CD14-positive monocyte (primary cell): ENCODE data around the gene TM4SF18. TPM values are rescaled to one million over a fixed set of nuclear protein-coding genes. Genes with fewer than 3 reads are reported as not detected.

ENCODE experiments used
- DNase-seq, 3 donors: peaks; one replicate each; pipeline ENCODE4 v3.0.0-alpha.2; 2011 to 2022
- H2AFZ ChIP-seq: 2 replicates; pipeline ENCODE4 v1.6.0; 2012; ENCODE audit warnings: mild to moderate bottlenecking, low read depth, low read length, inconsistent platforms; ENCODE audit not compliant: insufficient read depth, poor library complexity, severe bottlenecking
- H3K27ac ChIP-seq, 2 donors: 1 replicate in 1 of 2; 2 replicates in 1 of 2; pipeline ENCODE4 v1.5.1; 2012 to 2013; ENCODE audit warnings: low read length in 2 of 2, control low read depth in 1 of 2, inconsistent platforms in 1 of 2, low read depth in 1 of 2, mild to moderate bottlenecking in 1 of 2
- H3K27me3 ChIP-seq, 2 donors: one replicate each; pipeline versions ENCODE4 v1.6.0 to v1.6.1; 2011 to 2013; ENCODE audit warnings: low read length in 2 of 2; ENCODE audit not compliant: control insufficient read depth in 2 of 2, insufficient read depth in 2 of 2
- H3K36me3 ChIP-seq, 2 donors: replicated peaks in 1 of 2; 1 replicate in 1 of 2; 2 replicates in 1 of 2; pipeline versions ENCODE4 v1.5.1 to v1.6.1; 2012 to 2013; ENCODE audit warnings: low read length in 2 of 2, control low read depth in 1 of 2, inconsistent platforms in 1 of 2, mild to moderate bottlenecking in 1 of 2; ENCODE audit not compliant: insufficient read depth in 2 of 2, control insufficient read depth in 1 of 2
- H3K4me1 ChIP-seq, 2 donors: 1 replicate in 1 of 2; 2 replicates in 1 of 2; pipeline versions ENCODE4 v1.5.1 to v1.6.1; 2012 to 2013; ENCODE audit warnings: low read length in 2 of 2, control low read depth in 1 of 2, inconsistent platforms in 1 of 2, mild to moderate bottlenecking in 1 of 2, moderate library complexity in 1 of 2; ENCODE audit not compliant: insufficient read depth in 2 of 2, control insufficient read depth in 1 of 2
- H3K4me2 ChIP-seq: replicated peaks from 2 replicates; pipeline ENCODE3; 2012; ENCODE audit warnings: low read length, moderate library complexity, mild to moderate bottlenecking; ENCODE audit not compliant: poor library complexity, severe bottlenecking; ENCODE audit errors: extremely low read depth
- H3K4me3 ChIP-seq, 3 experiments: fragments of 200-600 bp in 1 of 3; sonication (generic) in 1 of 3; replicated peaks in 1 of 3; 1 replicate in 2 of 3; 2 replicates in 1 of 3; pipeline ENCODE4 v1.5.1; 2011 to 2013; ENCODE audit warnings: low read length in 3 of 3, mild to moderate bottlenecking in 3 of 3, control low read depth in 2 of 3, low read depth in 2 of 3, inconsistent platforms in 1 of 3, moderate library complexity in 1 of 3
- H3K79me2 ChIP-seq: 2 replicates; pipeline ENCODE4 v1.6.0; 2012; ENCODE audit warnings: mild to moderate bottlenecking, control low read depth, inconsistent platforms, low read length, moderate library complexity; ENCODE audit not compliant: insufficient read depth
- H3K9ac ChIP-seq: 2 replicates; pipeline ENCODE4 v1.6.0; 2017; ENCODE audit warnings: low read length, mild to moderate bottlenecking; ENCODE audit not compliant: insufficient read depth, poor library complexity, severe bottlenecking
- H3K9me3 ChIP-seq, 2 donors: replicated peaks in 1 of 2; 1 replicate in 1 of 2; 2 replicates in 1 of 2; pipeline versions ENCODE4 v1.5.1 to v1.6.1; 2012 to 2013; ENCODE audit warnings: low read length in 2 of 2, control low read depth in 1 of 2; ENCODE audit not compliant: control insufficient read depth in 1 of 2, insufficient read depth in 1 of 2
- H4K20me1 ChIP-seq: 2 replicates; pipeline ENCODE4 v1.6.0; 2012; ENCODE audit warnings: mild to moderate bottlenecking, low read length, control low read depth, moderate library complexity; ENCODE audit not compliant: insufficient read depth
- H3K27ac Mint-ChIP-seq, 7 donors: one replicate each; pipeline ENCODE4 v1.8.0; 2020; ENCODE audit warnings: mild to moderate bottlenecking in 7 of 7, mixed read lengths in 7 of 7, moderate library complexity in 6 of 7, inconsistent platforms in 2 of 7
- H3K27me3 Mint-ChIP-seq, 3 donors: one replicate each; pipeline ENCODE4 v1.8.0; 2021 to 2022; ENCODE audit warnings: low read depth in 3 of 3, mild to moderate bottlenecking in 3 of 3, mixed read lengths in 3 of 3, moderate library complexity in 3 of 3, inconsistent platforms in 1 of 3
- H3K36me3 Mint-ChIP-seq, 2 donors: one replicate each; pipeline ENCODE4 v1.8.0; 2020; ENCODE audit warnings: mixed read lengths in 2 of 2, inconsistent platforms in 1 of 2, mild to moderate bottlenecking in 1 of 2
- H3K4me1 Mint-ChIP-seq: one replicate; pipeline ENCODE4 v1.8.0; 2020; ENCODE audit warnings: mild to moderate bottlenecking, mixed read lengths
- H3K4me3 Mint-ChIP-seq, 2 donors: one replicate each; pipeline ENCODE4 v1.8.0; 2020; ENCODE audit warnings: mild to moderate bottlenecking in 2 of 2, mixed read lengths in 2 of 2, moderate library complexity in 1 of 2
- H3K9me3 Mint-ChIP-seq, 7 donors: one replicate each; pipeline ENCODE4 v1.8.0; 2020 to 2022; ENCODE audit warnings: mixed read lengths in 7 of 7, mild to moderate bottlenecking in 6 of 7, moderate library complexity in 6 of 7, inconsistent platforms in 2 of 7
- CTCF ChIP-seq: fragments of 200-600 bp; IDR thresholded peaks from one replicate; pipeline ENCODE4 v1.8.0; 2022; ENCODE audit warnings: antibody characterized with exemption, mild to moderate bottlenecking
- WGBS: methylation state at CpG from one replicate; pipeline ENCODE4 v1.1.5; 2013; ENCODE audit warnings: missing lambda C conversion rate; ENCODE audit not compliant: insufficient coverage; 5-methylcytosine and 5-hydroxymethylcytosine counted together
- intact Hi-C, 2 donors: fragments of 100-400 bp; cut with micrococcal nuclease; formaldehyde crosslinking; loops; one replicate each; pipeline versions ENCODE4 v1.15.0 to v1.15.1; 2023
- polyA plus RNA-seq, 3 donors: library from polyadenylated mRNA; depleted of rRNA in 1 of 3; unstranded in 2 of 3; stranded (reverse) in 1 of 3; fragments of 300-500 nt in 2 of 3; fragments of >200 nt in 1 of 3; fragmentation: Illumina TruSeq in 2 of 3; gene quantifications; 1 replicate in 2 of 3; 2 replicates in 1 of 3; pipeline ENCODE4 v1.2.3, GENCODE V29; 2012 to 2021

TM4SF18 gene
- polyA plus RNA-seq, 3 donors: not detected

- H3K4me3 ChIP-seq: no peak overlapping the region
- no peak for TF ChIP-seq CTCF
- peak overlapping the region; percentile 3 for H2AFZ ChIP-seq
- intact Hi-C loops: no loop called here
- no peaks in the 10 kb centered on the region for H3K36me3 ChIP-seq
- H3K27me3 ChIP-seq: no peaks in the 10 kb centered on the region
- H3K4me2 ChIP-seq: no peak overlapping the region
- peaks cover 0 to 4% (median 2%) of the 10 kb centered on the region in 7 donors for H3K9me3 Mint-ChIP-seq
- no peaks in the 10 kb centered on the region for H4K20me1 ChIP-seq
- H3K27ac Mint-ChIP-seq: no peak overlapping the region
- H3K4me1 ChIP-seq: peaks cover 8 to 20% of the 10 kb centered on the region in 2 donors
- H3K36me3 Mint-ChIP-seq: no peaks in the 10 kb centered on the region
- DNase-seq: peak; percentile 20 to 56 (median 26)
- H3K27ac ChIP-seq: no peak overlapping the region
- H3K27me3 Mint-ChIP-seq: peaks cover 0 to 6% (median 0%) of the 10 kb centered on the region in 3 donors
- peaks cover 0 to 3% of the 10 kb centered on the region in 2 donors for H3K9me3 ChIP-seq
- peaks cover 21% of the 10 kb centered on the region for H3K4me1 Mint-ChIP-seq
- no peaks in the 10 kb centered on the region for H3K79me2 ChIP-seq
- no CpG with 5 or more reads among the region's 6 CpGs for WGBS
- no peak overlapping the region for H3K4me3 Mint-ChIP-seq
- H3K9ac ChIP-seq: no peak overlapping the region
Measured at GRCh38 chr3:149292666-149293065, 40.8 kb downstream of the TM4SF18 start.

DNA sequence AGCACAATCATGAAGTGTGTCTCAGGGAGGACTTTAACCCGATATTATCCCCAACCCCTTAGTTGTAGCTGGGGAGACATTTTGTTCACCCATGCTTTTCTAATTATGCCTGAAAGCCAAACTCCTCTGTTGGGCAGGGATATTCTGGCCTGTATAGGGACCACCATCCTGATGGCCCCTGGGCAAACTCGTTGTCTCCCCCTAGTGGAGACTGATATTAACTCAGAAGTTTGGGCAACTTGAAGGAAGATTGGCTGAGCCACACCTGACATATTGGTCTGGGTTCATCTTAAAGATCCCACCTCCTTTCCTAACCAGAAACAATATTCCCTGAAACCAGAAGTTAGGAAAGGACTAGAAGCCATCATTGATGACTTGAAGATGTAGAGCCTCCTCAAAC, 42.3 kb downstream of the TM4SF18 start:
- no CpG with 5 or more reads among the region's 2 CpGs for WGBS
- H3K9me3 Mint-ChIP-seq: peaks cover 0 to 4% (median 2%) of the 10 kb centered on the region in 7 donors
- Histone ChIP-seq H3K4me1 (peaks cover 6 to 18% of the 10 kb centered on the region in 2 donors), H3K79me2 (no peaks in the 10 kb centered on the region), H3K9me3 (peaks cover 0 to 3% of the 10 kb centered on the region in 2 donors), H4K20me1 (no peaks in the 10 kb centered on the region), H3K4me3 (no peak overlapping the region), H3K4me2 (no peak overlapping the region), H3K36me3 (no peaks in the 10 kb centered on the region), H2AFZ (no peak overlapping the region), H3K27me3 (no peaks in the 10 kb centered on the region), H3K9ac (no peak overlapping the region), H3K27ac (no peak overlapping the region)
- peak in 1 of 3 donors; percentile 15 for DNase-seq
- H3K27ac Mint-ChIP-seq: no peak overlapping the region
- peak; percentile 42 for TF ChIP-seq CTCF
- H3K27me3 Mint-ChIP-seq: peaks cover 0 to 6% (median 0%) of the 10 kb centered on the region in 3 donors
- H3K4me1 Mint-ChIP-seq: peaks cover 15% of the 10 kb centered on the region
- intact Hi-C loops: no loop called here
- H3K4me3 Mint-ChIP-seq: no peak overlapping the region
- no peaks in the 10 kb centered on the region for H3K36me3 Mint-ChIP-seq
